HEK293 (cell line): Measurements from ENCODE around the gene PALMD.

Experiments used
- CTCF ChIA-PET: fragments of 350-600 bp; formaldehyde crosslinking; extraction: SDS; loops from one replicate; lab custom pipeline; 2021; ENCODE audit warnings: antibody characterized with exemption; lab: Yijun Ruan, JAX
- POLR2A ChIA-PET: fragments of 300-600 bp; formaldehyde crosslinking; extraction: SDS; loops from one replicate; lab custom pipeline; 2020; ENCODE audit warnings: antibody characterized with exemption, inconsistent platforms; lab: Yijun Ruan, JAX
- H3K27ac ChIP-seq: fragments of 200-500 bp; sonication (Bioruptor generic); 2 replicates; pipeline ENCODE4 v1.5.1; 2014; ENCODE audit warnings: low read depth, low read length, control low read depth, inconsistent platforms; ENCODE audit errors: extremely low read depth
- H3K36me3 ChIP-seq, 2 experiments: fragments of 200-500 bp in 1 of 2; sonication (Bioruptor generic) in 1 of 2; 1 replicate in 1 of 2; 2 replicates in 1 of 2; pipeline ENCODE4 v1.5.1; 2014 to 2017; ENCODE audit warnings: inconsistent platforms in 2 of 2, low read length in 2 of 2; ENCODE audit not compliant: control insufficient read depth in 2 of 2, insufficient read depth in 1 of 2
- H3K4me1 ChIP-seq: fragments of 200-500 bp; sonication (Bioruptor generic); 2 replicates; pipeline ENCODE4 v1.5.1; 2014; ENCODE audit warnings: mild to moderate bottlenecking, low read length, inconsistent platforms; ENCODE audit not compliant: control insufficient read depth, insufficient read depth
- H3K4me3 ChIP-seq: 2 replicates; pipeline ENCODE4 v1.5.1; 2011; ENCODE audit warnings: low read depth, mild to moderate bottlenecking, control low read depth, low read length, moderate library complexity
- H3K9me3 ChIP-seq: fragments of 200-500 bp; sonication (Bioruptor generic); 2 replicates; pipeline ENCODE4 v1.5.1; 2014; ENCODE audit warnings: low read depth, low read length, inconsistent platforms; ENCODE audit not compliant: control insufficient read depth, insufficient read depth
- BCL11B ChIP-seq: fragments of 450-650 bp; formaldehyde crosslinking; IDR thresholded peaks from 2 replicates; pipeline ENCODE4 v1.5.1; 2016; ENCODE audit warnings: low read depth, missing biosample characterization, missing genetic modification characterization
- GFI1B ChIP-seq: fragments of 450-650 bp; formaldehyde crosslinking; IDR thresholded peaks from 2 replicates; pipeline ENCODE4 v1.5.1; 2016; ENCODE audit warnings: missing biosample characterization, missing genetic modification characterization
- GLIS2 ChIP-seq: fragments of 450-650 bp; formaldehyde crosslinking; IDR thresholded peaks from 2 replicates; pipeline ENCODE4 v1.5.1; 2016; ENCODE audit warnings: missing biosample characterization, missing genetic modification characterization
- PRDM6 ChIP-seq: fragments of 450-650 bp; formaldehyde crosslinking; IDR thresholded peaks from 2 replicates; pipeline ENCODE4 v1.5.1; 2017; ENCODE audit warnings: missing biosample characterization, missing genetic modification characterization
- TCF7L2 ChIP-seq: IDR thresholded peaks from 2 replicates; pipeline ENCODE4 v1.6.1; 2011; ENCODE audit warnings: low read depth, mild to moderate bottlenecking, inconsistent platforms, low read length, moderate library complexity, borderline replicate concordance
- YY2 ChIP-seq: fragments of 450-650 bp; formaldehyde crosslinking; IDR thresholded peaks from 2 replicates; pipeline ENCODE4 v1.5.1; 2016; ENCODE audit warnings: missing biosample characterization, missing genetic modification characterization
- ZBTB7A ChIP-seq: fragments of 450-650 bp; formaldehyde crosslinking; IDR thresholded peaks from 2 replicates; pipeline ENCODE4 v1.5.1; 2016; ENCODE audit warnings: low read depth, missing biosample characterization, missing genetic modification characterization
- ZBTB8A ChIP-seq: fragments of 450-650 bp; formaldehyde crosslinking; IDR thresholded peaks from 2 replicates; pipeline ENCODE4 v1.5.1; 2016; ENCODE audit warnings: missing biosample characterization, missing genetic modification characterization
- ZFP3 ChIP-seq: fragments of 450-650 bp; formaldehyde crosslinking; IDR thresholded peaks from 2 replicates; pipeline ENCODE4 v1.5.1; 2016; ENCODE audit warnings: low read depth, missing biosample characterization, missing genetic modification characterization
- ZIC2 ChIP-seq: fragments of 450-650 bp; formaldehyde crosslinking; IDR thresholded peaks from 2 replicates; pipeline ENCODE4 v1.5.1; 2016; ENCODE audit warnings: missing biosample characterization, missing genetic modification characterization
- ZNF133 ChIP-seq: fragments of 450-650 bp; formaldehyde crosslinking; IDR thresholded peaks from 2 replicates; pipeline ENCODE4 v1.5.1; 2016; ENCODE audit warnings: missing biosample characterization, missing genetic modification characterization
- ZNF169 ChIP-seq: fragments of 450-650 bp; formaldehyde crosslinking; IDR thresholded peaks from 2 replicates; pipeline ENCODE4 v1.5.1; 2016; ENCODE audit warnings: missing biosample characterization, missing genetic modification characterization
- ZNF19 ChIP-seq: fragments of 450-650 bp; formaldehyde crosslinking; IDR thresholded peaks from 2 replicates; pipeline ENCODE4; 2016; ENCODE audit warnings: missing biosample characterization, missing genetic modification characterization, low read depth
- ZNF202 ChIP-seq: fragments of 450-650 bp; formaldehyde crosslinking; IDR thresholded peaks from 2 replicates; pipeline ENCODE4 v1.5.1; 2016; ENCODE audit warnings: missing biosample characterization, missing genetic modification characterization, borderline replicate concordance
- ZNF23 ChIP-seq: fragments of 450-650 bp; formaldehyde crosslinking; IDR thresholded peaks from 2 replicates; pipeline ENCODE4 v1.5.1; 2016; ENCODE audit warnings: missing biosample characterization, missing genetic modification characterization, borderline replicate concordance
- ZNF239 ChIP-seq: fragments of 450-650 bp; formaldehyde crosslinking; IDR thresholded peaks from 2 replicates; pipeline ENCODE4 v1.5.1; 2016; ENCODE audit warnings: missing biosample characterization, missing genetic modification characterization
- ZNF248 ChIP-seq: fragments of 450-650 bp; formaldehyde crosslinking; IDR thresholded peaks from 2 replicates; pipeline ENCODE4 v1.5.1; 2017; ENCODE audit warnings: missing biosample characterization, missing genetic modification characterization
- ZNF37A ChIP-seq: fragments of 450-650 bp; IDR thresholded peaks from 2 replicates; pipeline ENCODE4 v1.5.1; 2018; ENCODE audit warnings: missing biosample characterization, missing genetic modification characterization
- ZNF426 ChIP-seq: fragments of 450-650 bp; formaldehyde crosslinking; IDR thresholded peaks from 2 replicates; pipeline ENCODE4 v1.5.1; 2017; ENCODE audit warnings: missing biosample characterization, missing genetic modification characterization, mild to moderate bottlenecking, inconsistent platforms, moderate library complexity
- ZNF600 ChIP-seq: fragments of 450-650 bp; formaldehyde crosslinking; IDR thresholded peaks from 2 replicates; pipeline ENCODE4 v1.5.1; 2016; ENCODE audit warnings: missing biosample characterization, missing genetic modification characterization
- ZNF626 ChIP-seq: fragments of 450-650 bp; sonication (Bioruptor Pico); formaldehyde crosslinking; IDR thresholded peaks from 2 replicates; pipeline ENCODE4 v1.5.1; 2018; ENCODE audit warnings: missing biosample characterization, missing genetic modification characterization, inconsistent platforms
- ZNF658 ChIP-seq: fragments of 450-650 bp; formaldehyde crosslinking; IDR thresholded peaks from 2 replicates; pipeline ENCODE4; 2016; ENCODE audit warnings: missing biosample characterization, missing genetic modification characterization
- ZNF707 ChIP-seq: fragments of 450-650 bp; formaldehyde crosslinking; IDR thresholded peaks from 2 replicates; pipeline ENCODE4 v1.5.1; 2016; ENCODE audit warnings: missing biosample characterization, missing genetic modification characterization
- ZNF776 ChIP-seq: fragments of 450-650 bp; formaldehyde crosslinking; IDR thresholded peaks from 2 replicates; pipeline ENCODE4 v1.5.0; 2017; ENCODE audit warnings: missing biosample characterization, missing genetic modification characterization, borderline replicate concordance
- ZNF777 ChIP-seq: fragments of 450-650 bp; formaldehyde crosslinking; IDR thresholded peaks from 2 replicates; pipeline ENCODE4 v1.5.1; 2017; ENCODE audit warnings: missing biosample characterization, missing genetic modification characterization, borderline replicate concordance
- TF ChIP-seq, protein P1 (sequence below): fragments of 450-650 bp; formaldehyde crosslinking; IDR thresholded peaks from 2 replicates; pipeline ENCODE4 v1.5.1; 2017; ENCODE audit warnings: missing biosample characterization, missing genetic modification characterization
- TF ChIP-seq, protein P2 (sequence below): fragments of 450-650 bp; formaldehyde crosslinking; IDR thresholded peaks from 2 replicates; pipeline ENCODE4 v1.5.1; 2016; ENCODE audit warnings: missing biosample characterization, missing genetic modification characterization
- TF ChIP-seq, protein P3 (sequence below): fragments of 450-650 bp; formaldehyde crosslinking; IDR thresholded peaks from 2 replicates; pipeline ENCODE4 v1.5.1; 2017; ENCODE audit warnings: missing biosample characterization, mild to moderate bottlenecking, missing genetic modification characterization, moderate library complexity

The PALMD gene

DNA sequence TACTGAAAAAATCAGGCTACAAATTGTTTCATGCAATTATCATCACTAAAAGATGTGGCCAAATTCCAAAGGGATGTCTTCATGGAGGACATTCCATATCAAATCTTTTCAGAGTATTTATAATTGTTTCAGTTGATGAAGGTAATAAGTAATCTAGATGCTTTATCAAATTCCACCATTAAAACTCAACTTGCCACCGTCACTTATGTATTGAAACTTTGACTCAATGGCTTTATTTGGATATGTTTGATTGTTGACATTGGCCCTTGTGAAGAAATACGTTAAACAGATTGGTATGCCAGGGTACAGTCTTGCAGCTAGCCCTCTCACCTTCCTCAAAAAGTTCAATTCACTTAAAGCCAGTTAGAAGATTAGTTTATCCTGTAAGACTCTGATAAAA is 32.2 kb upstream of the PALMD start:
- ChIA-PET CTCF (no interaction called here), POLR2A (no interaction called here)
- TF ChIP-seq ZNF19 (no peak), ZNF776 (tag by site-specific recombination) (no peak), ZNF169 (tag by site-specific recombination) (no peak), ZNF248 (no peak), ZNF707 (tag by site-specific recombination) (no peak), ZIC2 (tag by site-specific recombination) (no peak), ZNF37A (tag by site-specific recombination) (no peak), ZNF133 (tag by site-specific recombination) (no peak), ZFP3 (tag by site-specific recombination) (no peak), GLIS2 (tag by site-specific recombination) (no peak), ZNF239 (no peak), ZNF626 (tag by site-specific recombination) (no peak)
- TF ChIP-seq, protein P1, sequence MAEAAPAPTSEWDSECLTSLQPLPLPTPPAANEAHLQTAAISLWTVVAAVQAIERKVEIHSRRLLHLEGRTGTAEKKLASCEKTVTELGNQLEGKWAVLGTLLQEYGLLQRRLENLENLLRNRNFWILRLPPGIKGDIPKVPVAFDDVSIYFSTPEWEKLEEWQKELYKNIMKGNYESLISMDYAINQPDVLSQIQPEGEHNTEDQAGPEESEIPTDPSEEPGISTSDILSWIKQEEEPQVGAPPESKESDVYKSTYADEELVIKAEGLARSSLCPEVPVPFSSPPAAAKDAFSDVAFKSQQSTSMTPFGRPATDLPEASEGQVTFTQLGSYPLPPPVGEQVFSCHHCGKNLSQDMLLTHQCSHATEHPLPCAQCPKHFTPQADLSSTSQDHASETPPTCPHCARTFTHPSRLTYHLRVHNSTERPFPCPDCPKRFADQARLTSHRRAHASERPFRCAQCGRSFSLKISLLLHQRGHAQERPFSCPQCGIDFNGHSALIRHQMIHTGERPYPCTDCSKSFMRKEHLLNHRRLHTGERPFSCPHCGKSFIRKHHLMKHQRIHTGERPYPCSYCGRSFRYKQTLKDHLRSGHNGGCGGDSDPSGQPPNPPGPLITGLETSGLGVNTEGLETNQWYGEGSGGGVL (tag by site-specific recombination): no peak
- TF ChIP-seq, protein P2, sequence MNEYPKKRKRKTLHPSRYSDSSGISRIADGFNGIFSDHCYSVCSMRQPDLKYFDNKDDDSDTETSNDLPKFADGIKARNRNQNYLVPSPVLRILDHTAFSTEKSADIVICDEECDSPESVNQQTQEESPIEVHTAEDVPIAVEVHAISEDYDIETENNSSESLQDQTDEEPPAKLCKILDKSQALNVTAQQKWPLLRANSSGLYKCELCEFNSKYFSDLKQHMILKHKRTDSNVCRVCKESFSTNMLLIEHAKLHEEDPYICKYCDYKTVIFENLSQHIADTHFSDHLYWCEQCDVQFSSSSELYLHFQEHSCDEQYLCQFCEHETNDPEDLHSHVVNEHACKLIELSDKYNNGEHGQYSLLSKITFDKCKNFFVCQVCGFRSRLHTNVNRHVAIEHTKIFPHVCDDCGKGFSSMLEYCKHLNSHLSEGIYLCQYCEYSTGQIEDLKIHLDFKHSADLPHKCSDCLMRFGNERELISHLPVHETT (tag by site-specific recombination): no peak
- H3K36me3 ChIP-seq: no peaks in the 10 kb centered on the region
- no peaks in the 10 kb centered on the region for H3K4me1 ChIP-seq
- no peak overlapping the region for H3K4me3 ChIP-seq
- H3K9me3 ChIP-seq: no peaks in the 10 kb centered on the region
- H3K27ac ChIP-seq: no peak overlapping the region

GRCh38 chr1:99614728-99615127 is 31.2 kb upstream of the PALMD start:
- no peak for TF ChIP-seq YY2
- no peak for TF ChIP-seq BCL11B
- no peak for TF ChIP-seq ZNF777 (tag by site-specific recombination)
- no peak for TF ChIP-seq PRDM6 (tag by site-specific recombination)
- no peak for TF ChIP-seq TCF7L2

DNA sequence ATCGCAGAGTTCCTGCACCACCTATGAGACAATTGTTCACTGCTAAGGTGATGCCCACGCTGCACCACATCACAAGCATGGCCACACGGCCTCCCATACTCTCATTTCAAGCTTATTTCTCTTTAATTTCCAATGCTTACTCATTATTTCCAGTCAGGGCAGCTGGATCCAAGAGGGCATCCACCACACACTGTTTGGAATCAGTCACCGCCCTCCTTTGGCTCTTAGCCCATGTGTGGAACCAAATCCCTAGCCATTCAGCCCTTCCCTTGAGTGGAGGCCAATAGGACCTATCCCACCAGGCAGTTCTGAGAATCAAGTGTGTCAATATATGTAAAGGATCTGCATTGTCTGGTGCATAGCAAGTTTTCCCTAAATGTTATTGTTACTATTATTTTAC is 26.3 kb upstream of the PALMD start:
- Histone ChIP-seq H3K36me3 (no peaks in the 10 kb centered on the region), H3K9me3 (no peaks in the 10 kb centered on the region), H3K4me3 (no peak overlapping the region), H3K27ac (no peak overlapping the region), H3K4me1 (no peaks in the 10 kb centered on the region)
- CTCF ChIA-PET: interaction anchor here (0.5 kb wide), 1 partner anchor 72 kb away, joined by 3 read pairs; no protein-coding TSS in a partner anchor
- POLR2A ChIA-PET: no interaction called here
- no peak for TF ChIP-seq ZNF600 (tag by site-specific recombination)
- no peak for TF ChIP-seq ZBTB7A (tag by site-specific recombination)
- TF ChIP-seq ZNF202: no peak
- TF ChIP-seq ZNF658 (tag by site-specific recombination): no peak
- no peak for TF ChIP-seq ZNF23 (tag by site-specific recombination)
- TF ChIP-seq GFI1B (tag by site-specific recombination): no peak
- TF ChIP-seq, protein P2 (tag by site-specific recombination): no peak
- no peak for TF ChIP-seq ZBTB8A
- TF ChIP-seq, protein P3, sequence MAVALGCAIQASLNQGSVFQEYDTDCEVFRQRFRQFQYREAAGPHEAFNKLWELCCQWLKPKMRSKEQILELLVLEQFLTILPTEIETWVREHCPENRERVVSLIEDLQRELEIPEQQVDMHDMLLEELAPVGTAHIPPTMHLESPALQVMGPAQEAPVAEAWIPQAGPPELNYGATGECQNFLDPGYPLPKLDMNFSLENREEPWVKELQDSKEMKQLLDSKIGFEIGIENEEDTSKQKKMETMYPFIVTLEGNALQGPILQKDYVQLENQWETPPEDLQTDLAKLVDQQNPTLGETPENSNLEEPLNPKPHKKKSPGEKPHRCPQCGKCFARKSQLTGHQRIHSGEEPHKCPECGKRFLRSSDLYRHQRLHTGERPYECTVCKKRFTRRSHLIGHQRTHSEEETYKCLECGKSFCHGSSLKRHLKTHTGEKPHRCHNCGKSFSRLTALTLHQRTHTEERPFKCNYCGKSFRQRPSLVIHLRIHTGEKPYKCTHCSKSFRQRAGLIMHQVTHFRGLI (tag by site-specific recombination): no peak
- no peak for TF ChIP-seq ZNF426 (tag by site-specific recombination)

More at GRCh38 chr1:99614728-99615127, 31.2 kb upstream of the PALMD start:
- Histone ChIP-seq H3K4me3 (no peak overlapping the region), H3K36me3 (no peaks in the 10 kb centered on the region), H3K27ac (no peak overlapping the region), H3K9me3 (no peaks in the 10 kb centered on the region), H3K4me1 (no peaks in the 10 kb centered on the region)
- ChIA-PET POLR2A (no interaction called here), CTCF (no interaction called here)
